Spinal cord (tissue), 10 donors: ENCODE measurements around the gene IRF3. TPM values are rescaled to one million over a fixed set of nuclear protein-coding genes. Genes with fewer than 3 reads are reported as not detected.

Source experiments
- DNase-seq, 6 donors: peaks; one replicate each; pipeline versions ENCODE4 v3.0.0 to v3.0.0-alpha.2; 2013 to 2015; ENCODE audit warnings: low spot score in 6 of 6, low read depth in 4 of 6
- H3K27ac ChIP-seq: one replicate; pipeline ENCODE4 v1.5.1; 2013; ENCODE audit warnings: low read depth, low read length, control low read depth
- H3K27me3 ChIP-seq: one replicate; pipeline ENCODE4 v1.6.1; 2013; ENCODE audit warnings: low read length; ENCODE audit not compliant: control insufficient read depth, insufficient read depth
- H3K36me3 ChIP-seq: one replicate; pipeline ENCODE4 v1.6.1; 2013; ENCODE audit warnings: low read length; ENCODE audit not compliant: control insufficient read depth, insufficient read depth
- H3K4me1 ChIP-seq: one replicate; pipeline ENCODE4 v1.6.1; 2013; ENCODE audit warnings: low read length; ENCODE audit not compliant: control insufficient read depth, insufficient read depth
- H3K4me3 ChIP-seq: one replicate; pipeline ENCODE4 v1.5.1; 2013; ENCODE audit warnings: low read depth, low read length, control low read depth
- H3K9me3 ChIP-seq: one replicate; pipeline ENCODE4 v1.6.1; 2013; ENCODE audit warnings: low read length; ENCODE audit not compliant: control insufficient read depth, insufficient read depth
- WGBS: methylation state at CpG from one replicate; pipeline ENCODE4 v1.1.5; 2013; ENCODE audit warnings: missing lambda C conversion rate; ENCODE audit not compliant: insufficient coverage; 5-methylcytosine and 5-hydroxymethylcytosine counted together
- polyA plus RNA-seq, 2 donors: library from polyadenylated mRNA; unstranded; fragments of 120-200 nt; gene quantifications; one replicate each; pipeline ENCODE4 v1.2.1, GENCODE V29; 2013; ENCODE audit not compliant: insufficient read length in 2 of 2
- total RNA-seq, 2 donors: library from RNA; depleted of rRNA in 1 of 2; stranded (reverse); fragments of 120-200 nt in 1 of 2; fragments of >200 nt in 1 of 2; gene quantifications; one replicate each; pipeline versions ENCODE4 v1.2.3 to v1.2.4, GENCODE V29; 2013 to 2014
- donor health status: healthy.

The IRF3 gene
- total and polyA plus RNA-seq, 4 donors = 21.8 to 63.9 (median 45.3) TPM

DNA sequence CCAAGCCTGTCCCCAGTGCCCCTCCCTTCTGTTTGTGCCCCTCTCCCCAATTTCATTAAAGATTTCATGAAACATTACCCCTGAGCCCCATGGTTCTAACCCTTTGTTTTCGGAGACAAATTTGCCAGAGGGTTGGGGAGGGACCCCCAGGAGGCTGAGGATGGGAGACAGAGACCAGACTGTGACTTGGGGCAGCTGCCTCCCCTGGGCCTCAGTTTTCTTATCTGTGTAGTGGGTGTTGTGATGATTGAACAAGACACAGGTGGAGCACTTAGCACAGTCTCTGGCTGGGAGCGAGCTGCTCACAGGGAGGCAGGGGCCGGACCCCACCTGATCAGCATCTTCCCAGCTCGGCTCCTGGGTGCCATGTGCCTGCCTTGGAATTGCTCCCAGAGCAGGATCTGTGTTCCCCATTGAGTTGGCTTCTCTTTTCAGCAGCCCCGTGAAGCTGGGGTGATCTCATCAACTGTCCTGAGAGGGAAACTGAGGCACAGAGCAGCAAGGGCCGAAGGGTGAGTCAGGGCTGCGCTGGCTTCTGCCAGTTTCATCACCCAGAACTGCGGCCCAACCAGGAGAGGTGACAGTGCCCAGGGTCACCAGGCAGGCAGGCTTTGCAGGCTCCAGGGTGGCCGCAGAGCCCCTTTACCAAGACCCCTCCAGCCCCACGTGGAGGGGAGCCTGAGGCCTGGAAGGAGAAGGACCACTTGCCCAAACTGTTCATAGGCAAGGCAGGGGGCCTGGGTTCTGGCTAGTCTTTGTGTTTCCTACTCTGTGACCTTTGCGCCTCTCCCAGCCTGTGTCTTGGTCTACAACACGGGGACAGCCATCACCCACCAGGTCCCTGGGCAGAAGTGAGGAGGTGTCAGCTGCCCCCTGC, 6.9 kb downstream of the IRF3 start:
- DNase-seq = no peak
- 96% methylated on average over 10 of the region's 12 CpGs for WGBS
- H3K36me3 ChIP-seq = peaks cover 94% of the 10 kb centered on the region

DNA sequence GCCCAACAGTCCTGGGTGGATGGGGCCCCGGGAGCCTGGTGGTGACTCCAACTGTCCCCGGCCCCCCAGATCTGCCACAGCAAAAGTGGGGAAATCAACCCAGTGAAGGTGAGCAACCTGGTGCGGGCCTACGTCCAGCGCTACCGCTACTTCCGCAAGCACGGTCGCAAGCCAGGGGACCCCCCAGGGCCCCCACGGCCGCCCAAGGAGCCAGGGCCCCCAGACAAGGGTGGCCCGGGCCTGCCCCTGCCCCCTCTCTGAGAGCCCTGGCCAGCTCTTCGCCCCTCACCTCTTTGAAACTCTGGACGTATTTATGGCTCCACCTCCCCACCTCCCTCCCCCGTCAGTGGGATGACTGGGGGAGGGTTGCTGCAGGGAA, 7.5 kb downstream of the IRF3 start:
- H3K4me3 ChIP-seq = no peak overlapping the region
- no peak for DNase-seq
- WGBS = 95% methylated on average over 11 of the region's 15 CpGs
- no peaks in the 10 kb centered on the region for H3K4me1 ChIP-seq
- H3K27ac ChIP-seq = no peak overlapping the region
- H3K9me3 ChIP-seq = no peaks in the 10 kb centered on the region
- peaks cover 100% of the 10 kb centered on the region for H3K36me3 ChIP-seq
- no peaks in the 10 kb centered on the region for H3K27me3 ChIP-seq

More for the DNA sequence above, 6.9 kb downstream of the IRF3 start:
- Histone ChIP-seq H3K4me3 (no peak overlapping the region), H3K4me1 (peaks cover 5% of the 10 kb centered on the region), H3K27ac (no peak overlapping the region), H3K27me3 (no peaks in the 10 kb centered on the region), H3K9me3 (no peaks in the 10 kb centered on the region)

DNA sequence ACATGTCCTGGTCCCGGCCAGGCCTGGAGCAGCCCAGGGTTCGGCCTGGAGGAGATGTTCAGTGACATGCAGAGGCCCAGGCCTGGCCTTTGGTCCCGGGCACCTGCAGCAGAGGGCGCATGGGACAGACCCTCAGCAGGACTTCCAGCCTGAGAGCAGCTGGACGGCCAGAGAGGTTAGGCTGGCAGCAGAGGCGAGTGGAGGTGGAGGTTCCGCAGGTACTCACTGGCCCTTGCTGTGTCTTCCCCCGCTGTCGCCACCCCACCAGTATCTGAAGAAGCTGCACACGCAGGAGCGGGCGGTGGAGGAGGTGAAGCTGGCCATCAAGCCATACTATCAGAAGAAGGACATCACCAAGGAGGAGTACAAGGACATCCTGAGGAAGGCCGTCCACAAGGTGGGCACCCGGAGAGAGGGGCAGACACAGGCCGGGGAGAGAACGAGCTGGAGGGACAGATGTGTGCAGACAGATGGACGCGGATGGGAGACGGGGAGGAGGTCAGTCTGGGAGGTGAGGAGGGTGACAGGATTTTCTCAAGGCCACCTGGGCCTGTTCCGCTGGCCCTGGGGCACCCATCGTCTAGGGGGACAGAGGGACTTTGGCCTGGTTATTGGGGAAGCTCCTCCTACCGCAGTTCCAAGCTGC, 8.0 kb downstream of the IRF3 start:
- no peak overlapping the region for H3K27ac ChIP-seq
- peaks cover 100% of the 10 kb centered on the region for H3K36me3 ChIP-seq
- 94% methylated on average over 22 of the region's 22 CpGs for WGBS
- no peak for DNase-seq
- no peak overlapping the region for H3K4me3 ChIP-seq
- H3K27me3 ChIP-seq = no peaks in the 10 kb centered on the region
- no peaks in the 10 kb centered on the region for H3K4me1 ChIP-seq
- no peaks in the 10 kb centered on the region for H3K9me3 ChIP-seq

DNA sequence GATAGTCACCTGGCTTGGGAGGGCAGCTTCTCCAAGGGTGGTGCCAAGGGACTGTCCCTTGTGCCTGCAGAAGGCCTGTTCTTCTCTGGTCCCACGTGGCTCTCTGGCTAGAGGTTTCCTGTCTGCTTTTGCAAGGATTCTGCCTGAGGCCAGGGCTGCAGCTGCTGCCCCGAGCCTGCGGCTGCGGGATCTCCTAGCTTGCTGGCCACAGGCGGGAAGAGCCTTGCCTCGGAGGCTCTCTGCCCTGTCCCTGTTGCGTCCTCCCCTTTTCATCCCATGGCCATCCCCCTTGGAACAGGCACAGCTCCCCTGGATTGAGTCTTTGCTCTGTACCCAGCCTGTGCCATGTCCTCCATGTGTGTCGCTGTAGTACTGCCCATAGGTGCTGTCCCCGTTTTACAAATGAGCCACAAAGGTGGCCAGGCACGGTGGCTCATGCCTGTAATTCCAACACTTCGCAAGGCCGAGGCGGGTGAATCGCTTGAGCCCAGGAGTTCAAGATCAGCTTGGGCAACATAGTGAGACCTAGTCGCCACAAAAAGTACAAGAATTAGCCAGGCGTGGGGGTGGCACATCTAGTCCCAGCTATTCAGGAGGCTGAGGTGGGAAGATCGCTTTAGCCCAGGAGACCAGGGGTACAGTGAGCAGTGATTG, 9.1 kb downstream of the IRF3 start:
- Histone ChIP-seq H3K4me3 (no peak overlapping the region), H3K9me3 (no peaks in the 10 kb centered on the region), H3K36me3 (peaks cover 96% of the 10 kb centered on the region), H3K27ac (no peak overlapping the region), H3K4me1 (no peaks in the 10 kb centered on the region), H3K27me3 (no peaks in the 10 kb centered on the region)
- DNase-seq = no peak
- 91% methylated on average over 17 of the region's 17 CpGs for WGBS

DNA sequence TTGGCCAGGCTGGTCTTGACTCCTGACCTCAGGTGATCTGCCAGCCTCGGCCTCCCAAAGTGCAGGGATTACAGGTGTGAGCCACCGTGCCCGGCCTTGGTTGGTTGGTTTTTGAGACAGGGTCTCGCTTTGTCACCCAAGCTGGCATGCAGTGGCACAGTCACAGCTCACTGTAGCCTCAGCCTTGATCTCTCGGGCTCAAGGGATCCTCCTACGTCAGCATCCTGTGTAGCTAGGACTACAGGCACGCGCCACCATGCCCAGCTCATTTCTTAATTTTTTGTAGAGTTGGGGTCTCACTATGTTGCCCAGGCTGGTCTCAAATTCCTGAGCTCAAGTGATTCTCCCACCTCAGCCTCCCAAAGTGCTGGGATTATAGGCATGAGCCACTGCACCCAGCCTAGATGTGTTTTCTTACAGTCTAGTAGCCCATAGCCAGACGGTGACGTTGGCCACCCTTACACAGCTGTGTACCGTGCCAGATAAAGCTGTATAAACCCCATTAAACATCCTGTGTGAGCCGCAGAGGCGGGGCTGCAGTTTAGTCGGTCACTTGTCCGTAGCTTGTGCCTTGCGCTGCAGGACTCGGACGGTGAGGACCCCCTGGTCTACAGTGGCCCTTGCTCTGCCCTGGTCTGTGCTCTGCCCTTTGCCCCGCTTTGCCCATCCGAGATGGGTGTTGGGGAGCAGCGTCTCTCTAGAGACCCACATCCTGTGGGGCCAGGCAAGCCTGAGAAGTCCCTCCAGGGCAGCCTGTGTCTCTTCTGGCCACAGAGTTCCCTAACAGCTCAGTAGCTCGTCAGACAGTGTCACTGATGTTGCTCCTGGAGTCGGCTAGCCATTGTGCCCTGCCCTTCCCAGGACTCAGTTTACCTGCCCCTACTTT, 9.8 kb downstream of the IRF3 start:
- WGBS = 92% methylated on average over 22 of the region's 23 CpGs
- H3K27ac ChIP-seq = no peak overlapping the region
- no peaks in the 10 kb centered on the region for H3K9me3 ChIP-seq
- H3K36me3 ChIP-seq = peaks cover 95% of the 10 kb centered on the region
- no peaks in the 10 kb centered on the region for H3K27me3 ChIP-seq
- H3K4me1 ChIP-seq = no peaks in the 10 kb centered on the region
- no peak for DNase-seq
- no peak overlapping the region for H3K4me3 ChIP-seq

DNA sequence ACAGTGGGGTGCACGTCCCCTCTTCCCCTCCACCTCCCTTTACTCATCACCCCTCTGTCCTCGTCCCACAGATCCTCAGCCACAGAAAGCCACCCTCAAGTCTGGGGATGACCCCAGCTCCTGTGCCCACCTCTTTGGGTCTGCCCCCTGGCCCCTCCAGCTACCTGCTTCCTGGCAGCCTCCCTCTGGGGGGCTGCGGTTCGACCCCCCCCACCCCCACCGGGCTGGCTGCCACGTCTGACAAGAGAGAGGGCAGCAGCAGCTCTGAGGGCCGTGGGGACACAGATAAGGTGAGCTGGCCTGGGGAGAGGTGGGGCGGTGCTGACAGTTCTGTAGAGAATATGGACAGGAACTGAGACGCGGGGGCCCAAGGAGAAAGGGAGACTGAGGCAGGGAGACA, 11.1 kb downstream of the IRF3 start:
- Histone ChIP-seq H3K27me3 (no peaks in the 10 kb centered on the region), H3K4me3 (no peak overlapping the region), H3K4me1 (no peaks in the 10 kb centered on the region), H3K27ac (no peak overlapping the region), H3K9me3 (no peaks in the 10 kb centered on the region), H3K36me3 (peaks cover 95% of the 10 kb centered on the region)
- WGBS = 93% methylated on average over 10 of the region's 10 CpGs
- no peak for DNase-seq

DNA sequence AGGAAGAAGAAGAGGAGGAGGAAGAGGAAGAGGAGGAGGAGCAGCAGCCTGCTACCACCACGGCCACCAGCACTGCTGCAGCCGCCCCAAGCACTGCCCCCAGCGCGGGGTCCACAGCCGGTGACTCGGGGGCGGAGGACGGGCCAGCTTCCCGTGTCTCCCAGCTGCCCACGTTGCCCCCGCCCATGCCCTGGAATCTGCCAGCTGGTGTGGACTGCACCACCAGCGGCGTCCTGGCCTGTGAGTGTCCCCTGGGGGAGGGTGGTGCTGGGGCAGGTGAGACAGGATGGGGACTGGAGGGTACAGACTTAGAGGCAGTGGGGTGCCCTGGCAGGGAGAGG, 12.2 kb downstream of the IRF3 start:
- Histone ChIP-seq H3K9me3 (no peaks in the 10 kb centered on the region), H3K36me3 (peaks cover 92% of the 10 kb centered on the region), H3K27ac (no peak overlapping the region), H3K27me3 (no peaks in the 10 kb centered on the region), H3K4me1 (no peaks in the 10 kb centered on the region), H3K4me3 (no peak overlapping the region)
- DNase-seq = no peak
- WGBS = 92% methylated on average over 9 of the region's 13 CpGs

DNA sequence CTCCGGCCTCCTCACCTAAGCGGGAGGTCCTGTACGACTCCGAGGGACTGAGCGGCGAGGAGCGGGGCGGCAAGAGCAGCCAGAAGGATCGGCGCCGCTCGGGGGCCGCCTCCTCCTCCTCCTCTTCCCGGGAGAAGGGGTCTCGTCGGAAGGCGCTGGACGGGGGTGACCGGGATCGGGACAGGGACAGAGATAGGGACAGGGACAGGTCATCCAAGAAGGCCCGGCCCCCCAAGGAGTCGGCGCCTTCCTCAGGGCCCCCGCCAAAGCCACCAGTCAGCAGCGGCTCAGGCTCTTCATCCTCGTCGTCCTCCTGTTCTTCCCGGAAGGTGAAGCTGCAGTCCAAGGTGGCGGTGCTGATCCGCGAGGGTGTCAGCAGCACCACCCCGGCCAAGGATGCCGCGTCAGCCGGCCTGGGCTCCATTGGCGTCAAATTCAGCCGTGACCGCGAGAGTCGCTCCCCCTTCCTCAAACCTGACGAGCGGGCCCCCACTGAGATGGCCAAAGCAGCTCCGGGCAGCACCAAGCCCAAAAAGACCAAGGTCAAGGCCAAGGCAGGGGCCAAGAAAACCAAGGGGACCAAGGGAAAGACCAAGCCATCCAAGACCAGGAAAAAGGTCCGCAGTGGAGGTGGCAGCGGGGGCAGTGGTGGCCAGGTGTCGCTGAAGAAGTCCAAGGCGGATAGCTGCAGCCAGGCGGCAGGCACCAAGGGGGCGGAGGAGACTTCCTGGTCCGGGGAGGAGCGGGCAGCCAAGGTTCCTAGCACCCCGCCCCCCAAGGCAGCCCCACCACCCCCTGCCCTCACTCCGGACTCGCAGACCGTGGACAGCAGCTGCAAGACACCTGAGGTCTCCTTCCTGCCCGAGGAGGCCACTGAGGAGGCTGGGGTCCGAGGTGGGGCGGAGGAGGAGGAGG, 12.8 kb downstream of the IRF3 start:
- H3K36me3 ChIP-seq = peaks cover 91% of the 10 kb centered on the region
- no peak overlapping the region for H3K27ac ChIP-seq
- no peak for DNase-seq
- no peaks in the 10 kb centered on the region for H3K9me3 ChIP-seq
- WGBS = 97% methylated on average over 51 of the region's 58 CpGs
- H3K27me3 ChIP-seq = no peaks in the 10 kb centered on the region
- no peak overlapping the region for H3K4me3 ChIP-seq
- no peaks in the 10 kb centered on the region for H3K4me1 ChIP-seq
